ENCODE data around the gene RET.

The RET gene

DNA sequence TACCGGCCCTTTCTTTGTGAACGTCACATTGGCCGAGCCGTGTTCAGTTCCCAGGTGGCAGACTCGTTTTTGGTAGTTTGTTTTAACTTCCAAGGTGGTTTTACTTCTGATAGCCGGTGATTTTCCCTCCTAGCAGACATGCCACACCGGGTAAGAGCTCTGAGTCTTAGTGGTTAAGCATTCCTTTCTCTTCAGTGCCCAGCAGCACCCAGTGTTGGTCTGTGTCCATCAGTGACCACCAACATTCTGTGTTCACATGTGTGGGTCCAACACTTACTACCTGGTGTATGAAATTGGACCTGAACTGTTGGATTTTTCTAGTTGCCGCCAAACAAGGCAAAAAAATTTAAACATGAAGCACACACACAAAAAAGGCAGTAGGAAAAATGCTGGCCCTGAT lies 51.5 kb downstream of the RET start:
- Histone ChIP-seq H3K79me2 (ENCODE audit: insufficient read depth, low read length) (no peaks in the 10 kb centered on the region), H3F3A (ENCODE audit: insufficient read depth) (no peaks in the 10 kb centered on the region), H4K20me1 (ENCODE audit: low read depth, low read length) (no peaks in the 10 kb centered on the region), H3K9me2 (replicated peaks; ENCODE audit: insufficient read depth, low read length) (no peaks in the 10 kb centered on the region), H3K4me3 (ENCODE audit: insufficient read depth, low read length, poor library complexity, severe bottlenecking) (no peak overlapping the region), H2AFZ (ENCODE audit: low read depth, low read length, severe bottlenecking) (no peak overlapping the region), H3K36me3 (ENCODE audit: low read length) (no peaks in the 10 kb centered on the region), H3K9me3 (ENCODE audit: insufficient read depth, low read length) (no peaks in the 10 kb centered on the region), H3K4me2 (ENCODE audit: low read depth, low read length, poor library complexity, severe bottlenecking) (no peak overlapping the region), H3K27me3 (ENCODE audit: low read length) (no peaks in the 10 kb centered on the region), H3K9ac (ENCODE audit: low read length) (no peak overlapping the region), H3K27ac (ENCODE audit: low read depth, low read length) (no peak overlapping the region)
- no peak for TF ChIP-seq EZH2phosphoT487 (conservative IDR thresholded peaks at IDR 0.05; ENCODE audit: low read length)
- TF ChIP-seq, protein P1, sequence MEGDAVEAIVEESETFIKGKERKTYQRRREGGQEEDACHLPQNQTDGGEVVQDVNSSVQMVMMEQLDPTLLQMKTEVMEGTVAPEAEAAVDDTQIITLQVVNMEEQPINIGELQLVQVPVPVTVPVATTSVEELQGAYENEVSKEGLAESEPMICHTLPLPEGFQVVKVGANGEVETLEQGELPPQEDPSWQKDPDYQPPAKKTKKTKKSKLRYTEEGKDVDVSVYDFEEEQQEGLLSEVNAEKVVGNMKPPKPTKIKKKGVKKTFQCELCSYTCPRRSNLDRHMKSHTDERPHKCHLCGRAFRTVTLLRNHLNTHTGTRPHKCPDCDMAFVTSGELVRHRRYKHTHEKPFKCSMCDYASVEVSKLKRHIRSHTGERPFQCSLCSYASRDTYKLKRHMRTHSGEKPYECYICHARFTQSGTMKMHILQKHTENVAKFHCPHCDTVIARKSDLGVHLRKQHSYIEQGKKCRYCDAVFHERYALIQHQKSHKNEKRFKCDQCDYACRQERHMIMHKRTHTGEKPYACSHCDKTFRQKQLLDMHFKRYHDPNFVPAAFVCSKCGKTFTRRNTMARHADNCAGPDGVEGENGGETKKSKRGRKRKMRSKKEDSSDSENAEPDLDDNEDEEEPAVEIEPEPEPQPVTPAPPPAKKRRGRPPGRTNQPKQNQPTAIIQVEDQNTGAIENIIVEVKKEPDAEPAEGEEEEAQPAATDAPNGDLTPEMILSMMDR (IDR thresholded peaks at IDR 0.05; ENCODE audit: insufficient read depth, low read length, poor library complexity, severe bottlenecking): no peak

DNA sequence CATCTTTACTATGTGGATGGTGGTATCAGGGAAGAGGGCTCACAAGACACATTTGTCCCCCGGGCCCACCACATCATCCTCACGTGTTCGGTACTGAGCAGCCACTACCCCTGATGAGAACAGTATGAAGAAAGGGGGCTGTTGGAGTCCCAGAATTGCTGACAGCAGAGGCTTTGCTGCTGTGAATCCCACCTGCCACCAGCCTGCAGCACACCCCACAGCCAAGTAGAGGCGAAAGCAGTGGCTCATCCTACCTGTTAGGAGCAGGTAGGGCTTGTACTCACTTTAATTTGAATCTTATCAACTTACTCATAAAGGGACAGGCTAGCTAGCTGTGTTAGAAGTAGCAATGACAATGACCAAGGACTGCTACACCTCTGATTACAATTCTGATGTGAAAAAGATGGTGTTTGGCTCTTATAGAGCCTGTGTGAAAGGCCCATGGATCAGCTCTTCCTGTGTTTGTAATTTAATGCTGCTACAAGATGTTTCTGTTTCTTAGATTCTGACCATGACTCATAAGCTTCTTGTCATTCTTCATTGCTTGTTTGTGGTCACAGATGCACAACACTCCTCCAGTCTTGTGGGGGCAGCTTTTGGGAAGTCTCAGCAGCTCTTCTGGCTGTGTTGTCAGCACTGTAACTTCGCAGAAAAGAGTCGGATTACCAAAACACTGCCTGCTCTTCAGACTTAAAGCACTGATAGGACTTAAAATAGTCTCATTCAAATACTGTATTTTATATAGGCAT lies 52.3 kb downstream of the RET start:
- H3K9ac ChIP-seq (ENCODE audit: low read length): no peak overlapping the region
- H2AFZ ChIP-seq (ENCODE audit: low read depth, low read length, severe bottlenecking): no peak overlapping the region
- no peak overlapping the region for H3K4me3 ChIP-seq (ENCODE audit: insufficient read depth, low read length, poor library complexity, severe bottlenecking)

DNA sequence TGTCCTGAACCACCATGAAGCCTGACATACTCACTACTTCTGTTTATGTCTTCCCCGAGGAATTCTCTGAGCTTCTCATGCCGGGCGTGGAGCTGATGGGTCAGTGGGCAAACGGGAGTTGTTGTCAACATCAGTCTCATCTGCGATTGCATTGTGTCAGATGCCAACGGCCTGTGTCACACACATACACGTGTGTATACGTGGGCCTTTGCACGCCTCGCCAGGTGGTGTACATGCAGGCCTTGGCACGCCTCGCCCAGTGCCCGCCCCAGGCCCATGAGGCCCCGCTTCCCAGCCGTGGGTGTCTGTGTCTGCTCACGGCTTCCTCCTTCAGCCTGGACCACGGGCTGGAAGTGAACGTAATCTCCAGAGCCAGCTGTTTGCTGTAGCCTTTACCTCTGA lies 53.9 kb downstream of the RET start:
- H3K9ac ChIP-seq (ENCODE audit: low read length): no peak overlapping the region
- H3F3A ChIP-seq (ENCODE audit: insufficient read depth): no peaks in the 10 kb centered on the region
- H3K4me2 ChIP-seq (ENCODE audit: low read depth, low read length, poor library complexity, severe bottlenecking): no peak overlapping the region
- H3K79me2 ChIP-seq (ENCODE audit: insufficient read depth, low read length): no peaks in the 10 kb centered on the region
- no peaks in the 10 kb centered on the region for H3K9me3 ChIP-seq (ENCODE audit: insufficient read depth, low read length)
- no peaks in the 10 kb centered on the region for H3K27me3 ChIP-seq (ENCODE audit: low read length)
- H3K36me3 ChIP-seq (ENCODE audit: low read length): no peaks in the 10 kb centered on the region
- TF ChIP-seq EZH2phosphoT487 (conservative IDR thresholded peaks at IDR 0.05; ENCODE audit: low read length): no peak
- TF ChIP-seq, protein P1 (IDR thresholded peaks at IDR 0.05; ENCODE audit: insufficient read depth, low read length, poor library complexity, severe bottlenecking): no peak
- H2AFZ ChIP-seq (ENCODE audit: low read depth, low read length, severe bottlenecking): no peak overlapping the region
- no peaks in the 10 kb centered on the region for H4K20me1 ChIP-seq (ENCODE audit: low read depth, low read length)
- H3K27ac ChIP-seq (ENCODE audit: low read depth, low read length): no peak overlapping the region
- H3K9me2 ChIP-seq (replicated peaks; ENCODE audit: insufficient read depth, low read length): no peaks in the 10 kb centered on the region
- H3K4me3 ChIP-seq (ENCODE audit: insufficient read depth, low read length, poor library complexity, severe bottlenecking): no peak overlapping the region

More for the DNA sequence above, 52.3 kb downstream of the RET start:
- Histone ChIP-seq H3K4me2 (ENCODE audit: low read depth, low read length, poor library complexity, severe bottlenecking) (no peak overlapping the region), H3K9me3 (ENCODE audit: insufficient read depth, low read length) (no peaks in the 10 kb centered on the region), H3K9me2 (replicated peaks; ENCODE audit: insufficient read depth, low read length) (no peaks in the 10 kb centered on the region), H3K27me3 (ENCODE audit: low read length) (no peaks in the 10 kb centered on the region), H3K36me3 (ENCODE audit: low read length) (no peaks in the 10 kb centered on the region), H3K27ac (ENCODE audit: low read depth, low read length) (no peak overlapping the region), H3F3A (ENCODE audit: insufficient read depth) (no peaks in the 10 kb centered on the region), H4K20me1 (ENCODE audit: low read depth, low read length) (no peaks in the 10 kb centered on the region), H3K79me2 (ENCODE audit: insufficient read depth, low read length) (no peaks in the 10 kb centered on the region)
- TF ChIP-seq, protein P1 (IDR thresholded peaks at IDR 0.05; ENCODE audit: insufficient read depth, low read length, poor library complexity, severe bottlenecking): no peak
- no peak for TF ChIP-seq EZH2phosphoT487 (conservative IDR thresholded peaks at IDR 0.05; ENCODE audit: low read length)

Data from SU-DHL-6 (cell line).